ENCODE results near the gene RBM33.

DNA sequence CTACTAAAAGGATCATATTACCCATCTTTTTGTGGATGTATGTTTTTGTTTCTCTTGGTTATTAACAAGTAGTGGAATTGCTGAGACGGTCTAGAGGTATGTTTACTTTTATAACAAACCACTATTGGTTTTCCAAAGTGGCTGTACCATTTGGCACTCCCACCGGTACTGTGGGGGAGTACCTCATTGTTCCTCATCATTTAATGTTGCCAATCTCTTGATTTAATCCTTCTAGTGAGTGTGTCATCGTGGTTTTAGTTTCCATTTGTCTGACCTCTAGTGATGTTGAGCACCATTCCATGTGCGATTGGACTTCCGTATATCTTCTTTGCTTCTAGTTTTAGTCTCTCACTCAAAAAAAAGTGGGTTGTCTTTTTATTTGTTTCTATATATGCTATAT lies 50.4 kb downstream of the RBM33 start:
- TF ChIP-seq, protein P1, sequence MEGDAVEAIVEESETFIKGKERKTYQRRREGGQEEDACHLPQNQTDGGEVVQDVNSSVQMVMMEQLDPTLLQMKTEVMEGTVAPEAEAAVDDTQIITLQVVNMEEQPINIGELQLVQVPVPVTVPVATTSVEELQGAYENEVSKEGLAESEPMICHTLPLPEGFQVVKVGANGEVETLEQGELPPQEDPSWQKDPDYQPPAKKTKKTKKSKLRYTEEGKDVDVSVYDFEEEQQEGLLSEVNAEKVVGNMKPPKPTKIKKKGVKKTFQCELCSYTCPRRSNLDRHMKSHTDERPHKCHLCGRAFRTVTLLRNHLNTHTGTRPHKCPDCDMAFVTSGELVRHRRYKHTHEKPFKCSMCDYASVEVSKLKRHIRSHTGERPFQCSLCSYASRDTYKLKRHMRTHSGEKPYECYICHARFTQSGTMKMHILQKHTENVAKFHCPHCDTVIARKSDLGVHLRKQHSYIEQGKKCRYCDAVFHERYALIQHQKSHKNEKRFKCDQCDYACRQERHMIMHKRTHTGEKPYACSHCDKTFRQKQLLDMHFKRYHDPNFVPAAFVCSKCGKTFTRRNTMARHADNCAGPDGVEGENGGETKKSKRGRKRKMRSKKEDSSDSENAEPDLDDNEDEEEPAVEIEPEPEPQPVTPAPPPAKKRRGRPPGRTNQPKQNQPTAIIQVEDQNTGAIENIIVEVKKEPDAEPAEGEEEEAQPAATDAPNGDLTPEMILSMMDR (conservative IDR thresholded peaks at IDR 0.05; ENCODE audit: low read depth, low read length): no peak
- no peak for TF ChIP-seq EZH2 (IDR thresholded peaks at IDR 0.05; ENCODE audit: borderline replicate concordance, low read depth, low read length, poor library complexity, severe bottlenecking)
